Progenitor cell of endocrine pancreas (in vitro differentiated cells): ENCODE measurements around the gene HDLBP. TPM values are rescaled to one million over a fixed set of nuclear protein-coding genes. Genes with fewer than 3 reads are reported as not detected.
A peak's percentile ranks its signal among the peaks of the same experiment; 100 is the strongest.

Experiments
- DNase-seq: peaks from one replicate; pipeline ENCODE4 v3.0.0; 2021; ENCODE audit warnings: low spot score; ENCODE audit not compliant: unreplicated experiment
- H3K27ac Mint-ChIP-seq: 2 replicates; pipeline ENCODE4 v1.8.0; 2021; ENCODE audit warnings: mild to moderate bottlenecking, moderate library complexity, mixed read lengths
- H3K27me3 Mint-ChIP-seq: 2 replicates; pipeline ENCODE4 v1.8.0; 2021; ENCODE audit warnings: mixed read lengths
- H3K36me3 Mint-ChIP-seq: 2 replicates; pipeline ENCODE4 v1.8.0; 2022; ENCODE audit warnings: mixed read lengths; ENCODE audit not compliant: insufficient read depth
- H3K4me1 Mint-ChIP-seq: 2 replicates; pipeline ENCODE4 v1.8.0; 2021; ENCODE audit warnings: low read depth, mixed read lengths
- H3K4me3 Mint-ChIP-seq: 2 replicates; pipeline ENCODE4 v1.8.0; 2021; ENCODE audit warnings: low read depth, mild to moderate bottlenecking, moderate library complexity, mixed read lengths
- H3K9me3 Mint-ChIP-seq: 2 replicates; pipeline ENCODE4 v1.8.0; 2021; ENCODE audit warnings: low read depth, mixed read lengths
- total RNA-seq: library from RNA; stranded (reverse); gene quantifications from 2 replicates; pipeline ENCODE4 v1.2.1, GENCODE V29; 2021
- TF ChIP-seq, protein P1 (sequence below): fragments of 200-600 bp; sonication (generic); IDR thresholded peaks from one replicate; pipeline ENCODE4 v1.5.0; 2021; ENCODE audit warnings: antibody characterized with exemption, mild to moderate bottlenecking; ENCODE audit not compliant: unreplicated experiment

Gene HDLBP
- total RNA-seq, 1 donor from 2014 or later, result 388 TPM

DNA sequence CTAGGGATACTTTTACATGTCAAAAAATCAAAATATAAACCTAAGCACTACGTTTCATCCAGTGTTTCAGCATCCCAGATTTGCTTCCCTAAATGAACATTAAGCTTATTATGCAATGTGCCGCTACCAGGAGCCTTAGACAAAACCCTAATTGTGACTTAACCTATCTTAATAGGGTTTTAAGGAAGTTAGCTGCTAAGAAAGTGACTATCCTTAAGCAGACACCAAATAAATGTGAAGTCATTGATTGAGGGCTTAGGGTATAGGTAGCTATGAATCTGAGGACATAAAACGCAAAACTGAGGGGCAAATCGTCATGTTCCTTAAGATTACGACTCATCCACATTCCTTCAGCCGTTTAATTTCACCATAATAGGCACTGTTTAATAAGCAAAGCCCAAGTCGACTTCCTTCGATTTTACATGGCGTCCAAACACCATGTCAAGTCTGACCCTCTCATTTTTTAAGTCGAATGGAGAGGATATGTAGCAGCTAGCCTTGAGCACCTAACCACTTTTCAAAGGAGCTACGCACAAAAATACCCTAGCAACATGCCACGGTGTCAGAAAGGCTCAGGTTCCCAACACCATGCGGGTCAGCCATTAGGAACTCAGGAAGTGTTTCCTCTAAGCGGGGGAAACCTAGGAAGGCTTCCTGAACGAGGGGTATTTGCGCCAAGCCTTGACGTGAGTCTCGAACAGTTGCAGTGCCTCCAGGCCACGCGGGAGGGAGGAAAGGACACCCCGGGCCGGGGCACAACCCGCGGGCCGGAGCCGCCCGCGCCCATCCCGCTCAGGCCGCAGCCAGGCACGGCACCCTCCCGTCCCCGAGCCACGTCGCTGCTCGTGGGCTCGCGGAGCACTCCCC, 1.0 kb downstream of the HDLBP start:
- Mint-ChIP-seq H3K9me3 (no peaks in the 10 kb centered on the region), H3K36me3 (peaks cover 3% of the 10 kb centered on the region), H3K27ac (peak overlapping the region; percentile 87), H3K4me3 (peak overlapping the region; percentile 92), H3K27me3 (no peaks in the 10 kb centered on the region), H3K4me1 (peaks cover 30% of the 10 kb centered on the region)
- TF ChIP-seq, protein P1, sequence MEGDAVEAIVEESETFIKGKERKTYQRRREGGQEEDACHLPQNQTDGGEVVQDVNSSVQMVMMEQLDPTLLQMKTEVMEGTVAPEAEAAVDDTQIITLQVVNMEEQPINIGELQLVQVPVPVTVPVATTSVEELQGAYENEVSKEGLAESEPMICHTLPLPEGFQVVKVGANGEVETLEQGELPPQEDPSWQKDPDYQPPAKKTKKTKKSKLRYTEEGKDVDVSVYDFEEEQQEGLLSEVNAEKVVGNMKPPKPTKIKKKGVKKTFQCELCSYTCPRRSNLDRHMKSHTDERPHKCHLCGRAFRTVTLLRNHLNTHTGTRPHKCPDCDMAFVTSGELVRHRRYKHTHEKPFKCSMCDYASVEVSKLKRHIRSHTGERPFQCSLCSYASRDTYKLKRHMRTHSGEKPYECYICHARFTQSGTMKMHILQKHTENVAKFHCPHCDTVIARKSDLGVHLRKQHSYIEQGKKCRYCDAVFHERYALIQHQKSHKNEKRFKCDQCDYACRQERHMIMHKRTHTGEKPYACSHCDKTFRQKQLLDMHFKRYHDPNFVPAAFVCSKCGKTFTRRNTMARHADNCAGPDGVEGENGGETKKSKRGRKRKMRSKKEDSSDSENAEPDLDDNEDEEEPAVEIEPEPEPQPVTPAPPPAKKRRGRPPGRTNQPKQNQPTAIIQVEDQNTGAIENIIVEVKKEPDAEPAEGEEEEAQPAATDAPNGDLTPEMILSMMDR, result no peak
- DNase-seq, result no peak

DNA sequence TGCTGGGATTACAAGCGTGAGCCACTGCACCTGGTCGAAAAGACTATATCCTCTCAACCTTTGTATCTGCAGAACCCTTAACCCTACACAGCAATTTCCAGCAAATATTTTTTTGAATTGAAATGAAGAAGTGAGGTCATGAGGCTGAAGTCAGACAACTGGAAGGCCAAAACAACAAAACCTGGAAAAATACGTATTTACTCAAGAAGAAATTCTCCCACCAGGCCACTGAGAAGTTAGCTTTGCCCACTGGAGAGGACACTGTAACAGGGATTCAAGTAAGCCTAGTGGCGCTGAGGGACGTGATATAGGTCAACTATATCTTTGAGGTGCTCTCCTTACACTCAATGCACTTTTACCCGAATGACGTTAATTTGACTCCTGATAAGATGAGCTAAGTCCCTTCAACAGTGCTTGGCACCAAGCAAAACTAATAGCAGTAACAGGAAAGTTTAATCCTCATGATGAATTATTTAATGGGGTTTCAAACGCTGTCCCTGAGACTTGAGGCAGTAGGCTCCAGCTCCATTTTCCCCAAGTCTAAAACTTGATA, 1.9 kb downstream of the HDLBP start:
- Mint-ChIP-seq H3K27me3 (no peaks in the 10 kb centered on the region), H3K9me3 (no peaks in the 10 kb centered on the region), H3K27ac (peak overlapping the region; percentile 87), H3K4me3 (peak overlapping the region; percentile 92), H3K36me3 (peaks cover 5% of the 10 kb centered on the region), H3K4me1 (peaks cover 31% of the 10 kb centered on the region)
- DNase-seq, result no peak
- TF ChIP-seq, protein P1, result no peak

DNA sequence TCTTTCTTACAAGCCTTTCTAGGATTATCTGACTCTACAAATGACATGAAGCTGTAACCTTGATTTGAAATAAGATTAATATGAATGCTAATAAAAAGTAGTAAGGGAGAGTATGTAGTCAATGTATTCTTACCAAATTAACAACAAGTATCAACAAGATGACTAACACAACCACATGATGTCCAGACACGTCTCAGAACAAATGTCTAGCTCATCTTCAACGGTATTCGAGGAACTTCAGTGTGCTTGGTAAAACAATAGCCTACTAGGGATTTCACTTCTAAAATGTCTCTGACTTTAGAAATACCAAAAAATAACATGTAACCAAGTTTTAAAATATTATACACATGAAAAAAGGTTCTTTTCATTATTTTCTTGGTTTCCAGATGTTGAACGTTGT, 3.4 kb downstream of the HDLBP start:
- no peak for DNase-seq
- H3K4me3 Mint-ChIP-seq, result no peak overlapping the region
- H3K4me1 Mint-ChIP-seq, result peaks cover 24% of the 10 kb centered on the region
- no peak overlapping the region for H3K27ac Mint-ChIP-seq
- no peaks in the 10 kb centered on the region for H3K27me3 Mint-ChIP-seq
- peaks cover 1% of the 10 kb centered on the region for H3K36me3 Mint-ChIP-seq
- no peaks in the 10 kb centered on the region for H3K9me3 Mint-ChIP-seq
- TF ChIP-seq, protein P1, result no peak

DNA sequence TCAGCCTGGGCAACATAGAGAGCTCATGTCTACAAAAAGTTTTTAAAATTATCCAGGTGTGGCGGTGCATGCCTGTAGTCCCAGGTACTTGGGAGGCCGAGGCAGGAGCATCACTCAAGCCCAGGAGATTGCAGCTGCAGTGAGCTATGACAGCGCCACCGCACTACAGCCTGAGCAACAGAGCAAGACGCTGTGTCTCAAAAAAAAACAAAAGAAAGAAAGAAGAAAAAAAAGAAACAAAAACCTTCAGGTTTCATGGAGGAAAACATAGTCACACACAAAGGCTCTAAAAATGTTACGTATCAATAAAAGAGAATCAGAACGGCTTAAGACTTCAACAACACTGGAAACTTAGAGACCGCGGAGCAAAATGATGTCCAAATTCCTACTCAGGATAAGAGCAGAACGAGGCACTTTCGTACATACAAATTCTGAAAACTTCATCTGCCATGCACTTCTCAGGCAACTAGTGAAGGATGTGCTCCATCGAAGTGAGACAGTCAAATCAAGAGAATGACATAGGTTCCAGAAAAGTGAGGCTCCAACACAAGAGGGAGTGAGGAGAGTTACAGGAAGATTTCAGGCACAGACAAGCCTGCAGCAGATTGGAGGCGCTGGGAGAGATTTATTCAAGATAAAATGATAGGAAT, 4.4 kb downstream of the HDLBP start:
- TF ChIP-seq, protein P1, result no peak
- H3K9me3 Mint-ChIP-seq, result no peaks in the 10 kb centered on the region
- H3K27me3 Mint-ChIP-seq, result no peaks in the 10 kb centered on the region
- no peak overlapping the region for H3K4me3 Mint-ChIP-seq
- peaks cover 1% of the 10 kb centered on the region for H3K36me3 Mint-ChIP-seq
- peaks cover 22% of the 10 kb centered on the region for H3K4me1 Mint-ChIP-seq
- H3K27ac Mint-ChIP-seq, result peak overlapping the region; percentile 4
- DNase-seq, result no peak

DNA sequence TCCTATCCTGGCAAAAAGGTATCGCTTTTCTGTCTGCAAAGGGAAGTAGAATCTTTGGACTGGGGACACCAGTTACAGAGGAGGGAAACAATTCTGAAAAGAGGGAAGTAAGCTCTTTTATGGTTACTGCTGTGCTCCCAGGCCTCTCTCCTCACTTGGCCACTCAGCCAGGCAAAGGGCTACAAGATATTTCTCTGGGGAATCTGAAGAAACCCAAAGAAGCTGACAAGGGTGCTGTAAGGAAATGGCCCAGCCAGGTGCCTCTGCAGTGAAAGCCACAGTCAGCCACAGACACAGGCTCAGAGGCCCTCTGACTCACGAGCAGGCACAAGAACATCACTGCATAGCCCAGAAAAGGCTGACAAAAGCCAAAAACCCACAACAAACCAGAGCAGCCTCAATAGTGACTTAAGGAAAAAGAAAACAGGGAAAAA, 5.8 kb downstream of the HDLBP start:
- Mint-ChIP-seq H3K27ac (peak overlapping the region; percentile 16), H3K27me3 (no peaks in the 10 kb centered on the region), H3K36me3 (peaks cover 1% of the 10 kb centered on the region), H3K4me1 (peaks cover 22% of the 10 kb centered on the region), H3K4me3 (no peak overlapping the region), H3K9me3 (no peaks in the 10 kb centered on the region)
- DNase-seq, result no peak
- TF ChIP-seq, protein P1, result no peak
